GM21447 (cell line): Measurements from ENCODE around the gene MYH10.
"Not testable (repeated sequence)": the region's sequence is repeated elsewhere in the genome, so short reads cannot be mapped to it uniquely, and the experiment has no call there.

ENCODE experiments used
- ATAC-seq: cut with Tn5 transposase; IDR thresholded peaks from one replicate; pipeline ENCODE4 v1.9.1; 2021; ENCODE audit not compliant: unreplicated experiment

The MYH10 gene

GRCh38 chr17:8630227-8630801, at the start of gene MYH10:
MYH10 (minus strand) TSS chr17:8630725; CDS start chr17:8623246, 7,479 bp downstream.
- no peak for ATAC-seq

GRCh38 chr17:8679126-8679525, 48.6 kb upstream of the MYH10 start:
- no peak for ATAC-seq

- no peak for ATAC-seq
Measured at GRCh38 chr17:8675306-8675705, 44.8 kb upstream of the MYH10 start.

- no peak for ATAC-seq
Measured at GRCh38 chr17:8674344-8675305, 44.1 kb upstream of the MYH10 start.

- ATAC-seq: no peak
Measured at GRCh38 chr17:8673612-8674011, 43.1 kb upstream of the MYH10 start.

- ATAC-seq: no peak
Measured at GRCh38 chr17:8672326-8672725, 41.8 kb upstream of the MYH10 start.

GRCh38 chr17:8670421-8670820, 39.9 kb upstream of the MYH10 start:
- ATAC-seq: no peak

GRCh38 chr17:8668176-8668740, 37.7 kb upstream of the MYH10 start:
- no peak for ATAC-seq

- no peak for ATAC-seq
Measured at GRCh38 chr17:8667421-8667820, 36.9 kb upstream of the MYH10 start.

- ATAC-seq: no peak
Measured at GRCh38 chr17:8665684-8666083, 35.2 kb upstream of the MYH10 start.

- no peak for ATAC-seq
Measured at GRCh38 chr17:8664456-8665126, 34.1 kb upstream of the MYH10 start.

- ATAC-seq: no peak
Measured at GRCh38 chr17:8662973-8663372, 32.4 kb upstream of the MYH10 start.

- ATAC-seq: no peak
Measured at GRCh38 chr17:8662076-8662831, 31.7 kb upstream of the MYH10 start.

- not testable (repeated sequence) for ATAC-seq
Measured at GRCh38 chr17:8660709-8661108, 30.2 kb upstream of the MYH10 start.

- no peak for ATAC-seq
Measured at GRCh38 chr17:8659758-8660410, 29.4 kb upstream of the MYH10 start.

GRCh38 chr17:8658810-8659209, 28.3 kb upstream of the MYH10 start:
- ATAC-seq: no peak

- no peak for ATAC-seq
Measured at GRCh38 chr17:8656693-8657092, 26.2 kb upstream of the MYH10 start.

- no peak for ATAC-seq
Measured at GRCh38 chr17:8654822-8655221, 24.3 kb upstream of the MYH10 start.

- no peak for ATAC-seq
Measured at GRCh38 chr17:8651013-8651412, 20.5 kb upstream of the MYH10 start.

- no peak for ATAC-seq
Measured at GRCh38 chr17:8650119-8650499, 19.6 kb upstream of the MYH10 start.
